HL-60 (cell line): ENCODE data around the gene TAMM41.

ENCODE experiments used
- DNase-seq, 2 experiments: peaks; one replicate each; pipeline ENCODE4 v3.0.0-alpha.2; 2010 to 2020; ENCODE audit warnings: low read depth in 1 of 2, low spot score in 1 of 2
- H3K27ac ChIP-seq: fragments of 250-450 bp; sonication (Bioruptor Pico); replicated peaks from 2 replicates; pipeline ENCODE4 v1.5.1; 2020; ENCODE audit warnings: mild to moderate bottlenecking, moderate library complexity
- H3K27me3 ChIP-seq: fragments of 250-450 bp; sonication (Bioruptor Pico); 2 replicates; pipeline ENCODE4 v1.5.1; 2021; ENCODE audit warnings: mild to moderate bottlenecking, moderate library complexity; ENCODE audit not compliant: insufficient read depth, poor library complexity, severe bottlenecking
- H3K4me3 ChIP-seq: replicated peaks from 2 replicates; pipeline ENCODE4 v1.5.1; 2011; ENCODE audit warnings: mild to moderate bottlenecking, control low read depth, low read length; ENCODE audit not compliant: insufficient read depth
- CTCF ChIP-seq: IDR thresholded peaks from one replicate; pipeline ENCODE4 v1.5.1; 2011; ENCODE audit warnings: low read length, control low read depth, inconsistent platforms; ENCODE audit not compliant: insufficient read depth
- GABPA ChIP-seq: IDR thresholded peaks from 2 replicates; pipeline ENCODE4 v1.6.1; 2012; ENCODE audit warnings: low read depth
- POLR2AphosphoS5 ChIP-seq: IDR thresholded peaks from 2 replicates; pipeline ENCODE4 v1.6.1; 2012; ENCODE audit warnings: low read depth
- REST ChIP-seq: IDR thresholded peaks from 2 replicates; pipeline ENCODE4 v1.6.1; 2012; ENCODE audit warnings: low read depth; ENCODE audit not compliant: insufficient replicate concordance
- SPI1 ChIP-seq: IDR thresholded peaks from 2 replicates; pipeline ENCODE4 v1.6.1; 2012; ENCODE audit warnings: low read depth, mild to moderate bottlenecking, borderline replicate concordance

Gene TAMM41

GRCh38 chr3:11805716-11806115, 41.0 kb downstream of the TAMM41 start:
- TF ChIP-seq CTCF (no peak), GABPA (no peak), POLR2AphosphoS5 (no peak), SPI1 (no peak), REST (no peak)
- Histone ChIP-seq H3K27ac (no peak overlapping the region), H3K27me3 (no peaks in the 10 kb centered on the region), H3K4me3 (no peak overlapping the region)
- no peak for DNase-seq

- no peaks in the 10 kb centered on the region for H3K27me3 ChIP-seq
- H3K4me3 ChIP-seq, result no peak overlapping the region
- no peak overlapping the region for H3K27ac ChIP-seq
- DNase-seq, result peak; percentile 31 to 50
- TF ChIP-seq SPI1 (no peak), REST (no peak), POLR2AphosphoS5 (no peak), CTCF (peak; percentile 35)
These were observed 42.5 kb downstream of the TAMM41 start for GRCh38 chr3:11803977-11804892.

GRCh38 chr3:11799791-11800190, 46.9 kb downstream of the TAMM41 start:
- Histone ChIP-seq H3K27ac (no peak overlapping the region), H3K27me3 (no peaks in the 10 kb centered on the region), H3K4me3 (no peak overlapping the region)
- no peak for DNase-seq
- TF ChIP-seq REST (no peak), POLR2AphosphoS5 (no peak), CTCF (no peak), GABPA (no peak), SPI1 (no peak)
